ENCODE results near the gene MYO1D. TPM values are rescaled to one million over a fixed set of nuclear protein-coding genes. Genes with fewer than 3 reads are reported as not detected.

MYO1D gene
- total and polyA plus RNA-seq, 2 donors (not counting 3 experiments of a cell fraction or from before 2014, with no cell fraction given): 37.8 to 85.5 TPM

- H4K20me1 ChIP-seq (replicated peaks; ENCODE audit: control insufficient read depth, extremely low read depth, insufficient read depth, low read length): no peaks in the 10 kb centered on the region
- no peak overlapping the region for H3K9ac ChIP-seq (replicated peaks; ENCODE audit: extremely low read depth, insufficient read depth, low read length)
- no peak overlapping the region for H2AFZ ChIP-seq (ENCODE audit: low read depth, low read length)
- no peaks in the 10 kb centered on the region for H3K9me1 ChIP-seq (replicated peaks; ENCODE audit: control insufficient read depth, extremely low read depth, insufficient read depth, low read length)
- no peaks in the 10 kb centered on the region for H3K36me3 ChIP-seq (ENCODE audit: control insufficient read depth in 2 of 2, extremely low read depth in 1 of 2, insufficient read depth in 2 of 2, low read length in 2 of 2)
- DNase-seq (ENCODE audit: low read depth, low spot score) (no peak), FAIRE-seq (no peak)
- H3K4me1 ChIP-seq (ENCODE audit: control insufficient read depth, extremely low read depth, insufficient read depth, low read length): no peaks in the 10 kb centered on the region
- dilution Hi-C loops (cut with MboI; ENCODE audit: extremely low pct_ligation_motif_present, low sequenced_read_pairs) (no loop called here), intact Hi-C loops (cut with micrococcal nuclease) (no loop called here)
- no peak overlapping the region for H3K4me2 ChIP-seq (ENCODE audit: insufficient read depth, low read length)
- H3K27ac ChIP-seq (ENCODE audit: insufficient read depth, low read depth, low read length): no peak overlapping the region
- no peaks in the 10 kb centered on the region for H3K79me2 ChIP-seq (ENCODE audit: control insufficient read depth, insufficient read depth, low read length)
- no peak overlapping the region for H3K4me3 ChIP-seq (replicated peaks in 1 of 3; ENCODE audit: insufficient read depth in 1 of 3, low read depth in 1 of 3, low read length in 3 of 3)
- H3K27me3 ChIP-seq (ENCODE audit: control insufficient read depth in 2 of 2, insufficient read depth in 2 of 2, low read length in 2 of 2): no peaks in the 10 kb centered on the region
- CTCF ChIA-PET: no interaction called here
- no peaks in the 10 kb centered on the region for H3K9me3 ChIP-seq (replicated peaks; ENCODE audit: control insufficient read depth, insufficient read depth, low read length)
- POLR2A ChIA-PET: no interaction called here
- TF ChIP-seq MYC (IDR thresholded peaks at IDR 0.05; ENCODE audit: low read depth, low read length) (no peak), POLR2A (IDR thresholded peaks at IDR 0.05; ENCODE audit: low read depth, low read length) (no peak), CTCF (IDR thresholded peaks at IDR 0.05; ENCODE audit: extremely low read depth in 1 of 2, insufficient read depth in 1 of 2, low read depth in 1 of 2, low read length in 2 of 2) (no peak), EZH2 (IDR thresholded peaks at IDR 0.05; ENCODE audit: borderline replicate concordance, low read depth, low read length, severe bottlenecking) (no peak), JUN (IDR thresholded peaks at IDR 0.05; ENCODE audit: borderline replicate concordance, insufficient read depth, insufficient read length, low read depth) (no peak), POLR2AphosphoS5 (IDR thresholded peaks at IDR 0.05; ENCODE audit: insufficient read depth, low read depth, low read length) (no peak), FOS (IDR thresholded peaks at IDR 0.05; ENCODE audit: borderline replicate concordance, insufficient read depth, low read length) (no peak), MAX (IDR thresholded peaks at IDR 0.05; ENCODE audit: insufficient read depth, insufficient read length) (no peak), GATA2 (IDR thresholded peaks at IDR 0.05; ENCODE audit: insufficient read depth, insufficient read length, low read depth, low read length) (no peak)
- no TSS peak for BruUV-seq (replicated peaks)
Measured at GRCh38 chr17:32527146-32527545, 349.8 kb downstream of the MYO1D start.
